Large intestine (tissue), 12 donors: ENCODE data around the gene CYP4F11. TPM values are rescaled to one million over a fixed set of nuclear protein-coding genes. Genes with fewer than 3 reads are reported as not detected.
"Not testable (repeated sequence)": the region's sequence is repeated elsewhere in the genome, so short reads cannot be mapped to it uniquely, and the experiment has no call there.

Experiments used
- DNase-seq, 2 donors: peaks; one replicate each; pipeline versions ENCODE4 v3.0.0 to v3.0.0-alpha.2; 2013
- H3K27ac ChIP-seq: one replicate; pipeline ENCODE4 v1.5.1; 2013; ENCODE audit warnings: low read length
- H3K27me3 ChIP-seq: 2 replicates; pipeline ENCODE4 v1.6.1; 2013; ENCODE audit warnings: low read length; ENCODE audit not compliant: control insufficient read depth, insufficient read depth
- H3K36me3 ChIP-seq: 2 replicates; pipeline ENCODE4 v1.6.1; 2013; ENCODE audit warnings: low read length; ENCODE audit not compliant: control insufficient read depth, insufficient read depth
- H3K4me1 ChIP-seq: one replicate; pipeline ENCODE4 v1.6.1; 2013; ENCODE audit warnings: low read length; ENCODE audit not compliant: control insufficient read depth, insufficient read depth
- H3K4me3 ChIP-seq: one replicate; pipeline ENCODE4 v1.5.1; 2013; ENCODE audit warnings: low read length
- H3K9me3 ChIP-seq: one replicate; pipeline ENCODE4 v1.6.1; 2013; ENCODE audit warnings: mild to moderate bottlenecking, low read depth, low read length, moderate library complexity; ENCODE audit not compliant: control insufficient read depth
- WGBS: methylation state at CpG from one replicate; pipeline ENCODE4 v1.1.5; 2013; ENCODE audit warnings: low lambda C conversion rate; ENCODE audit not compliant: insufficient coverage; 5-methylcytosine and 5-hydroxymethylcytosine counted together
- long read RNA-seq, 11 donors: transcript quantifications; one replicate each; lab custom pipeline, GENCODE V29; 2026
- polyA plus RNA-seq: library from polyadenylated mRNA; unstranded; fragments of 120-200 nt; gene quantifications from one replicate; pipeline ENCODE4 v1.2.1, GENCODE V29; 2013

Gene CYP4F11
- polyA plus RNA-seq: 0.18 TPM
- long read RNA-seq, donor 1: 0 reads
- long read RNA-seq, donor 2: 0 reads
- long read RNA-seq, donor 3: 0 reads
- long read RNA-seq, donor 4: 0 reads
- long read RNA-seq, donor 5: 0 reads
- long read RNA-seq, donor 6: 0 reads
- long read RNA-seq, donor 7: 0 reads
- long read RNA-seq, donor 8: 0 reads
- long read RNA-seq, donor 9: 0 reads
- long read RNA-seq, donor 10, partial matches to known transcripts: 0 of 1 reads
- long read RNA-seq, donor 10, other reads (novel, unspliced or antisense): 0 of 1 reads
- long read RNA-seq, donor 11: 0 reads

GRCh38 chr19:15934332-15935078, at the start of gene CYP4F11:
CYP4F11 (minus strand) TSS chr19:15934529; CDS start chr19:15934408, 121 bp downstream.
- no CpG with 5 or more reads among the region's 10 CpGs for WGBS
- Histone ChIP-seq H3K27ac (no peak within 1 kb of the TSS), H3K9me3 (no peaks in the 10 kb centered on the region), H3K4me3 (no peak within 1 kb of the TSS), H3K36me3 (no peaks in the 10 kb centered on the region), H3K4me1 (no peaks in the 10 kb centered on the region), H3K27me3 (peaks cover 24% of the 10 kb centered on the region)
- peak; percentile 5 to 36 for DNase-seq

- Histone ChIP-seq H3K27ac (no peak overlapping the region), H3K9me3 (no peaks in the 10 kb centered on the region), H3K4me3 (no peak overlapping the region), H3K36me3 (no peaks in the 10 kb centered on the region), H3K27me3 (no peaks in the 10 kb centered on the region), H3K4me1 (no peaks in the 10 kb centered on the region)
- WGBS: no CpG with 5 or more reads among the region's 4 CpGs
- no peak for DNase-seq
These were observed 45.0 kb upstream of the CYP4F11 start for GRCh38 chr19:15979293-15979692.

- no peaks in the 10 kb centered on the region for H3K4me1 ChIP-seq
- no peak for DNase-seq
- H3K27me3 ChIP-seq: no peaks in the 10 kb centered on the region
- no peak overlapping the region for H3K27ac ChIP-seq
- H3K9me3 ChIP-seq: no peaks in the 10 kb centered on the region
- WGBS: no CpG with 5 or more reads among the region's 7 CpGs
- no peaks in the 10 kb centered on the region for H3K36me3 ChIP-seq
- no peak overlapping the region for H3K4me3 ChIP-seq
These were observed 43.4 kb upstream of the CYP4F11 start for GRCh38 chr19:15977690-15978089.

GRCh38 chr19:15976836-15977689, 42.7 kb upstream of the CYP4F11 start:
- Histone ChIP-seq H3K27ac (no peak overlapping the region), H3K27me3 (no peaks in the 10 kb centered on the region), H3K4me3 (no peak overlapping the region), H3K36me3 (no peaks in the 10 kb centered on the region), H3K4me1 (no peaks in the 10 kb centered on the region), H3K9me3 (no peaks in the 10 kb centered on the region)
- WGBS: 100% methylated on average over 1 of the region's 10 CpGs
- DNase-seq: no peak

GRCh38 chr19:15974856-15975255, 40.5 kb upstream of the CYP4F11 start:
- Histone ChIP-seq H3K27me3 (no peaks in the 10 kb centered on the region), H3K27ac (no peak overlapping the region), H3K4me1 (no peaks in the 10 kb centered on the region), H3K9me3 (no peaks in the 10 kb centered on the region), H3K4me3 (no peak overlapping the region), H3K36me3 (no peaks in the 10 kb centered on the region)
- no CpG with 5 or more reads among the region's 5 CpGs for WGBS
- DNase-seq: no peak

- not testable (repeated sequence) for H3K27me3 ChIP-seq, H3K4me3 ChIP-seq, H3K27ac ChIP-seq, H3K36me3 ChIP-seq, DNase-seq, H3K4me1 ChIP-seq, H3K9me3 ChIP-seq
These were observed 37.7 kb upstream of the CYP4F11 start for GRCh38 chr19:15972043-15972442.

- no peak for DNase-seq
- WGBS: 46% methylated on average over 2 of the region's 5 CpGs
- H3K27me3 ChIP-seq: no peaks in the 10 kb centered on the region
These were observed 37.0 kb upstream of the CYP4F11 start for GRCh38 chr19:15971224-15971780.

GRCh38 chr19:15964231-15964630, 29.9 kb upstream of the CYP4F11 start:
- H3K9me3 ChIP-seq: peaks cover 4% of the 10 kb centered on the region
- H3K27me3 ChIP-seq: no peaks in the 10 kb centered on the region
- WGBS: no CpG with 5 or more reads among the region's 2 CpGs
- no peak overlapping the region for H3K4me3 ChIP-seq
- H3K36me3 ChIP-seq: no peaks in the 10 kb centered on the region
- H3K4me1 ChIP-seq: no peaks in the 10 kb centered on the region
- H3K27ac ChIP-seq: no peak overlapping the region
- no peak for DNase-seq

More at GRCh38 chr19:15971224-15971780, 37.0 kb upstream of the CYP4F11 start:
- H3K27ac ChIP-seq: no peak overlapping the region
- H3K4me1 ChIP-seq: no peaks in the 10 kb centered on the region
- H3K36me3 ChIP-seq: no peaks in the 10 kb centered on the region
- no peaks in the 10 kb centered on the region for H3K9me3 ChIP-seq
- no peak overlapping the region for H3K4me3 ChIP-seq

- WGBS: no CpG with 5 or more reads among the region's 6 CpGs
- H3K4me3 ChIP-seq: no peak overlapping the region
- peaks cover 4% of the 10 kb centered on the region for H3K9me3 ChIP-seq
- H3K27me3 ChIP-seq: no peaks in the 10 kb centered on the region
- DNase-seq: no peak
- H3K27ac ChIP-seq: no peak overlapping the region
- H3K36me3 ChIP-seq: no peaks in the 10 kb centered on the region
- H3K4me1 ChIP-seq: no peaks in the 10 kb centered on the region
These were observed 28.0 kb upstream of the CYP4F11 start for GRCh38 chr19:15962319-15962718.

GRCh38 chr19:15954820-15955219, 20.5 kb upstream of the CYP4F11 start:
- Histone ChIP-seq H3K4me3 (no peak overlapping the region), H3K27me3 (peaks cover 2% of the 10 kb centered on the region), H3K9me3 (no peaks in the 10 kb centered on the region), H3K27ac (no peak overlapping the region), H3K36me3 (no peaks in the 10 kb centered on the region), H3K4me1 (no peaks in the 10 kb centered on the region)
- DNase-seq: no peak
- WGBS: no CpG with 5 or more reads among the region's 6 CpGs
